ENCODE measurements around the gene PIGV.

DNA sequence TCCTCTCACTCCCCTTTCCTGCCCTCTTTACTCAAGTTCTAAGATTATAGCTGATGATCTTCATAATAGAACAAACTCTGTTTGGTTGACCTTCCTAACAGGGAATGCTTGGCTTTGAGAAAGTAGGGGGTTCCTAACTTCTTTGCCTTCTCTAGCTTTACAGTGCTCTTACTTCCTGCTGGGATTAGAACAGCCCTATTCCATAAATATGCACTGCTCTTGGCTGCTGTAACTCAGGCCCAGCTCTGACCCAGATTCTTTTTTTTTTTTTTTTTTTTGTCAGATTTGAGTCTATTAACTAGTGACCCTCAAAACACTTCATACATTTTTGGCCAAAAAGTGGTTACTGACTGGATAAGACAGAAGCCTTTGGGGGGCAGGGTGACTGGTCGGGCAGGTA, 39.4 kb upstream of the PIGV start:
- TF ChIP-seq RAD21 (IDR thresholded peaks at IDR 0.05; ENCODE audit: low read depth), result no peak
- no peak for TF ChIP-seq SRF (IDR thresholded peaks at IDR 0.05; ENCODE audit: low read depth)
- no peak for TF ChIP-seq POLR2A (IDR thresholded peaks at IDR 0.05; ENCODE audit: borderline replicate concordance, extremely low read depth, insufficient read depth, insufficient read length)
- no peak for TF ChIP-seq ZNF274 (IDR thresholded peaks at IDR 0.05; ENCODE audit: low read depth, low read length)
- TF ChIP-seq, protein P1, sequence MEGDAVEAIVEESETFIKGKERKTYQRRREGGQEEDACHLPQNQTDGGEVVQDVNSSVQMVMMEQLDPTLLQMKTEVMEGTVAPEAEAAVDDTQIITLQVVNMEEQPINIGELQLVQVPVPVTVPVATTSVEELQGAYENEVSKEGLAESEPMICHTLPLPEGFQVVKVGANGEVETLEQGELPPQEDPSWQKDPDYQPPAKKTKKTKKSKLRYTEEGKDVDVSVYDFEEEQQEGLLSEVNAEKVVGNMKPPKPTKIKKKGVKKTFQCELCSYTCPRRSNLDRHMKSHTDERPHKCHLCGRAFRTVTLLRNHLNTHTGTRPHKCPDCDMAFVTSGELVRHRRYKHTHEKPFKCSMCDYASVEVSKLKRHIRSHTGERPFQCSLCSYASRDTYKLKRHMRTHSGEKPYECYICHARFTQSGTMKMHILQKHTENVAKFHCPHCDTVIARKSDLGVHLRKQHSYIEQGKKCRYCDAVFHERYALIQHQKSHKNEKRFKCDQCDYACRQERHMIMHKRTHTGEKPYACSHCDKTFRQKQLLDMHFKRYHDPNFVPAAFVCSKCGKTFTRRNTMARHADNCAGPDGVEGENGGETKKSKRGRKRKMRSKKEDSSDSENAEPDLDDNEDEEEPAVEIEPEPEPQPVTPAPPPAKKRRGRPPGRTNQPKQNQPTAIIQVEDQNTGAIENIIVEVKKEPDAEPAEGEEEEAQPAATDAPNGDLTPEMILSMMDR (IDR thresholded peaks at IDR 0.05 in 2 of 3, conservative IDR thresholded peaks at IDR 0.05 in 1 of 3; ENCODE audit: borderline replicate concordance in 1 of 3, insufficient read depth in 1 of 3, low read depth in 2 of 3, low read length in 2 of 3), result no peak
- TF ChIP-seq POLR2AphosphoS5 (IDR thresholded peaks at IDR 0.05; ENCODE audit: low read depth, low read length), result no peak
- TF ChIP-seq, protein P2, sequence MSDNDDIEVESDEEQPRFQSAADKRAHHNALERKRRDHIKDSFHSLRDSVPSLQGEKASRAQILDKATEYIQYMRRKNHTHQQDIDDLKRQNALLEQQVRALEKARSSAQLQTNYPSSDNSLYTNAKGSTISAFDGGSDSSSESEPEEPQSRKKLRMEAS (IDR thresholded peaks at IDR 0.05), result no peak
- TF ChIP-seq JUND (IDR thresholded peaks at IDR 0.05), result no peak

All from HCT116 (cell line).